HK-2 (cell line): ENCODE data around the gene PPP2R3B.

Experiments
- DNase-seq: peaks from one replicate; pipeline ENCODE4 v3.0.0-alpha.2; 2018; ENCODE audit not compliant: unreplicated experiment

The PPP2R3B gene

DNA sequence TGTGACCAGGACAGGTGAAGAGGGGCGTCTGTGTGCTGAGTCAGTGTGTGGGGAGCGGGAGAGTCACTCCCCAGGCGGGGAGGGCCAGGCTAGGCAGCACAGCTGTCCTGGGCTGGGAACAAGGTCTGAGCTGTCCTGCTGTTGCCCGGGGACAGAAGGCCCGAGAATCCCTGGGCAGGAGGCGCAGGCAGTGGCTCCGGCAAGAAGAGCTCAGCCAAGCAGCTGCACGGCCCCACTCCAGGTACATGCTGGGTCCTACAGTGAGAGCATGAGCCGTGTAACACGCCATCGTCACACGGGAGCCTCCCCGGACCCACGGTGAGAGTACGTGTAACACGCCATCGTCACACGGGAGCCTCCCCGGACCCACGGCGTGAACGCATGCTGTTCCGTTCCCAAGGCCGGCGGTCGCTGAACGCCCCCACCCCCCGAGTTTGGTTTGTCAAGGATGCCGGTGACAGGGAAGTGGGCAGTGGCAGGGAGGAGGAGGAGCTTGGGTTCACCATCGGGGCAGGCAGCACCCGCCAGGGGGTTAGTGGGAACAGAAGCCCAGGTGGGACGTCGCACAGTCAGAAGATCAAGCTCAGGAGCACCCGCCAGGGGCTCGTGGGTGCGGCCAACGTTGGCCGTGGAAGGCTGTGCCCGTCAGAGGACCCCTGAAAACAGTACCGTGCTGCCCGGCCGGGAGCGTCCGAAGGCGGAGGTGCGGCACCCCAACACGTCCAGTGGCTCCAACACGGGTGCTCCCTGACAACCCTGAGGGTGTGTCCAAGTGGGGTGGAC, 15.6 kb downstream of the PPP2R3B start:
- no peak for DNase-seq

DNA sequence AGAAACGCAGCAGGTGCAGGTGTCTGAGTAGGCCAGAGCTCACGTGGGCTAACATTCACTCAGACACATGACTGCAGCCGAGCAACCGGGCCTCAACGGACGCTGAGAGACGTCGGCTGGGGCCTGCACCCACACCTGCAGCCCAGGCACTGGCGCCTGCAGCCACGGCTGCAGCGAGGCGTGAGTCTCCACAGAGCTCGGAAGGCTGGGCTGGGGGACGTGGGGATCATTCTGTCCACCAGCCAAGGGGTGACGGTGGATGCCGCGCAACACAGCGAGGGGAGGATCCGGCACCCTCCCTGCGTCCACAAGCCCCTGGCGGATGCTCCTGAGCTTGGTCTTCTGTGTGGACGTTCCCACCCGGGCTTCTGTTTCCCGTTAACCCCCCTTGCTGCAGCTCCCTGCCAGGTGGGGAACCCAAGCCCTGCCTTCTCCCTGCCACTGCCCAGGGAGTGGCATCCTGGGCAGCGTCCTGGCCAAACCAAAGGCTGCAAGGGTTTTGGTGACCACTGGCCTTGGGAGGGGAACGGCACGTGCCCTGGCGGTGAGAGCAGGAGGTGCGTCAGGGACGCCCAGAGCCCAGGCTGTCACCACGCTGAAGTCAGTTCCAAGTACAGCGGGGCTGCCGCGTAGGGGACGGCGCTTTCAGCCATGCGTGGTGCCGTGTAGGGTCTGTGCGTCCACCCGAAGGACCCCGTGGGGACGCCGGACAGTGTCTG, 16.3 kb downstream of the PPP2R3B start:
- DNase-seq: no peak

DNA sequence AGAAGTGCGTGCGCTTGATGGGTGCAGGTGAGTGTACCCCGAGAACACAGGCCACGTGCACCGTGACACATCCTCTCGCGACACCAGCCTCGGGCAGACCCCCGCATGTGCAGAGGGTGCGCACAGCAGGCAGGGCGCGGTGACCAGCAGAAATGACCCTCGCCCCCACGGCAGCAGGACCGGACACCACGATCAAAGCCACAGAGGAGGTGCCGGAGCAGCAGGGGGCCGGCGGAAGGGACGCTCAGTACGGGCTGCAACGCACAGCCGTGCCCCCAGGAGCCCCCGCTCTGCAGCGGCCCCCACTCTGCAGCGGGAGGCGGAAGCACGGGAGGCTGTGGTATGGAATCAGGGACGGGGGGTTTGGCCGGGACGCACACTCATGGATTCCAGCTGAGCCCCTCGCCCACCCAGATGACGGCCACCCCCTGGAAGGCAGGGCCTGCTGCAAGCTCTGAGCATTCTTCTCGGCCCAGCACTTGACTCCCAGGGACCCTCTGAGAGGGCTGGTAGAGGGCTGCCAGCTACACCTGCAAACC, 17.1 kb downstream of the PPP2R3B start:
- DNase-seq: no peak

DNA sequence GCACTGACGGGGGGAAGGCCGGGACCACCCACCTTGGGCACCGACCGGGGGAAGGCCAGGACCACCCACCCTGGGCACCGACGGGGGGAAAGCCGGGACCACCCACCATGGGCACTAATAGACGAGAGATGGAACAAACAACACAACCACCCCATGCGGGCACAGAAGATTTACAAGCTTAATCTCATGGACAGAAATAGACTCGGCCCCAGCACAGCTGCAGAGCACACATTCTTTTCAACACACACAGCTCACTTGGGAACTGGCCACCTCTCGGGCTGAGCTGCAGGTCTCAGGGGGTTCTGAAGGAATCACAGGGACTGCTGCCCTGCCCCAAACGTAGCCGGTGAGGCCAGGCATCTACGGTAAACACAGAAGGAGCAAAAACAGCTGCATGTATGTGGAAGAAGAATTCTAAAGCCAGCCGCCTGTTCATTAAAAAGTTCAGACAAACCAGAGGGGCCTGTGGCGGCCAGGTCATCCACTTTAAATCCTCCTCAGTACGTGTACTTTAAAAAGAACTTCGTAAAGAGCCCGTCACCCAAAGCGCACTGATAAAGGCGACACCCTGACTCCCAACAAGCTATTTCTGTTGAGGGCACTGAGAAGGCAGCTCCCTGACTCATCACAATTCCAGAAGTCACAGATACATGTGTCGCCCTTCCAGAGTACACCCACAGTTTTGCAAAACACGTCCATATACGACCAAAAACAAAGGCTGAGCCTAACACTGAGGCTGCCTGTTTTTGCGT, 17.7 kb downstream of the PPP2R3B start:
- no peak for DNase-seq

DNA sequence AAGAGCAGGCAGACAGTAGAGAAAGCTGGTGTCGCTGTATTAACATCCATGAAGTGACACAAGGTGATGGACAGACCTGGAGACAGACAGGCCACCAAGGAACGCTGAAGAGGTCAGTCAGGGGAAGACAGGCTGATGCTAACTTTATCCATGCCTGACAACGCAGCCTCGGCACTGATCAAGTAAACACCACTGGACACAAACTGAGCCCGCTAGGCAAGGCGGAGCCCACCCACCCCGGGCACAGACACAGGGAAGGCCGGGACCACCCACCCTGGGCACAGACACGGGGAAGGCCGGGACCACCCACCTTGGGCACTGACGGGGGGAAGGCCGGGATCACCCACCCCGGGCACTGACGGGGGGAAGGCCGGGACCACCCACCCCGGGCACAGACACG, 18.8 kb downstream of the PPP2R3B start:
- DNase-seq: no peak

DNA sequence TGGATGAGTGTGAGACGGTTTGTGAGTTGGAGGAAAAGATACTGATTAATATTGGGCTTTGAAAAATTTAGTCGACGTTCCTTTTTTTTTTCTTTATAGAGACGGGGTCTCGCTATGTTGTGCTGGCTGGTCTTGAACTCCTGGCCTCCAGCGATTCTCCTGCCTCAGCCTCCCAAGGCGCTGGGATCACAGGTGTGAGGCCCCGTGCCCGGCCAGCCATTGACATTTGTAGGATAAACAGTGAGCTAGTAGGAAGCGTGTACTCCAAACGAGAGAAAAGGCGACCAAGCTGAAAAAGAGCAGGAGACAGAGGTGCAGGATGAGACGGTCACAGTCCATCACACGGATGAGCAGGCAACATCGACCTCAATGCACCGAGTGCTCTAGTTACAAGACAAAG, 19.4 kb downstream of the PPP2R3B start:
- no peak for DNase-seq

DNA sequence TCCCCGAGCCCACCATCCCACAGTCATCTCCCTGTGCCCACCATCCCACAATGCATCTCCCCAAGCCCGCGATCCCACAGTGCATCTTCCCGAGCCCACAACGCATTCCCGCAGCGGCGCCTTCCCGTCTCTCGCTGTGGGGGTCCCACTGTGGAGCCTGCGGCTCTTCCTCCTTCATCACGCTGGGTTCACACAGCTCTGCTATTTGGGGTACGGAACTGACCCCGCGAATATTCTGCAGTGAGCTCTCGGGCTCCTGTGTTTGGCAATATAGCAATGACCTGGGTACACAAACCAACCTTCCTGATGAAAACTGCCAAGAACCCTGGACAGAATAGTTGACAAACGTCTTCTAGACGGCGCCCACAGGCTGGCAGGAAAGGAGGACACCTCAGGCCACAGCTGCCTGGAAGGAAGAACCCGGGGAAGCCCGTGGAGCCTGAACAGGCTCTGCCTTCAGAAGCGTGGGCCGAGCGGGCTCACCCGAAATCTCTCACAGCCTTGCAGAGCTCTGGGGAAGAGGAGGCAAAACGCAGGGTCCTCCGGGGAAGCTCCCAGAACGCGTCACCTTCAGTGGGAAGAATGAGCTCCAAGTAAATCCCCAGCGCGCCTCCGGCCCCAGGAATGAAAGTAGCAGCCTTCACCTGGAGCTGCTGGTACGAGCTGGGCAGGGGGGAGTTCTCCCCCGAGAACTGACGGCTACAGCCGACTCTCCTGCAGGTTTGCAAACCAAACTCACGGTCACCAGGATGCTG, 22.9 kb downstream of the PPP2R3B start:
- no peak for DNase-seq

DNA sequence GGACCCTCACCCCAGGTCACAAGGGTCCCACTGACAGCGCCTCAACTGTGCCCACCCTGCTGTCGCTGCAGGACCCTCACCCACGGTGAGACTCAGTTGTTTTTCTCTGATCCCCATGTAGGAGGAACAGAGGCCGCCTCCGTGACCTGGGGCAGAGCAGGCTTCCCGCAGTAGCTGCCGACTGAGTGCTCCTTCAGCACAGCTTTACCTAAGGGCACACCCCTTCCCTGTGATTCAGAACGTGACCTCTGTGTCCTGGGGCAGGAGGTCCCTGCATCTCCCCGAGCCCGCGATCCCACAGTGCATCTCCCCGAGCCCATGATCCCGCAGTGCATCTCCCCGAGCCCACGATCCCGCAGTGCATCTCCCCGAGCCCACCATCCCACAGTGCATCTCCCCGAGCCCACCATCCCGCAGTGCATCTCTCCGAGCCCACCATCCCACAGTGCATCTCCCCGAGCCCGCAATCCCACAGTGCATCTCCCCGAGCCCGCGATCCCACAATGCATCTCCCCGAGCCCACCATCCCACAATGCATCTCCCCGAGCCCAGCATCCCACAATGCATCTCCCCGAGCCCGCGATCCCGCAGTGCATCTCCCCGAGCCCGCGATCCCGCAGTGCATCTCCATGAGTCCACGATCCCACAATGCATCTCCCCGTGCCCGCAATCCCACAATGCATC, 23.6 kb downstream of the PPP2R3B start:
- DNase-seq: no peak

DNA sequence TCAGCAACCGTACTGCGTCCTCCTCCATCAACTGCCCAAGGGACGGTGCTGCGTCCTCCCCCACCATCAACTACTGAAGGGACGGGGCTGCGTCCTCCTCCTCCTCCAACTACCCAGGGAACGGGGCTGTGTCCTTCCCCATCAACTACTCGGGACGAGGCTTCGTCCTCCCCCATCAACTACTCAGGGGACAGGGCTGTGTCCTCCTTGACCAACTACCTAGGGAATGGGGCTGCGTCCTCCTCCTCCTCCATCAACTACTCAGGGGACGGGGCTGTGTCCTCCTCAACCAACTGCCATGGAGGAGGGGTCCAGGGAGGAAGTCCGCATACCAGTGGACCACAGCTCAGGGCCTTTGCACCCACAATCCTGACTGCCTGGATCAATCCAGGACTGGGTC, 24.4 kb downstream of the PPP2R3B start:
- DNase-seq: no peak

DNA sequence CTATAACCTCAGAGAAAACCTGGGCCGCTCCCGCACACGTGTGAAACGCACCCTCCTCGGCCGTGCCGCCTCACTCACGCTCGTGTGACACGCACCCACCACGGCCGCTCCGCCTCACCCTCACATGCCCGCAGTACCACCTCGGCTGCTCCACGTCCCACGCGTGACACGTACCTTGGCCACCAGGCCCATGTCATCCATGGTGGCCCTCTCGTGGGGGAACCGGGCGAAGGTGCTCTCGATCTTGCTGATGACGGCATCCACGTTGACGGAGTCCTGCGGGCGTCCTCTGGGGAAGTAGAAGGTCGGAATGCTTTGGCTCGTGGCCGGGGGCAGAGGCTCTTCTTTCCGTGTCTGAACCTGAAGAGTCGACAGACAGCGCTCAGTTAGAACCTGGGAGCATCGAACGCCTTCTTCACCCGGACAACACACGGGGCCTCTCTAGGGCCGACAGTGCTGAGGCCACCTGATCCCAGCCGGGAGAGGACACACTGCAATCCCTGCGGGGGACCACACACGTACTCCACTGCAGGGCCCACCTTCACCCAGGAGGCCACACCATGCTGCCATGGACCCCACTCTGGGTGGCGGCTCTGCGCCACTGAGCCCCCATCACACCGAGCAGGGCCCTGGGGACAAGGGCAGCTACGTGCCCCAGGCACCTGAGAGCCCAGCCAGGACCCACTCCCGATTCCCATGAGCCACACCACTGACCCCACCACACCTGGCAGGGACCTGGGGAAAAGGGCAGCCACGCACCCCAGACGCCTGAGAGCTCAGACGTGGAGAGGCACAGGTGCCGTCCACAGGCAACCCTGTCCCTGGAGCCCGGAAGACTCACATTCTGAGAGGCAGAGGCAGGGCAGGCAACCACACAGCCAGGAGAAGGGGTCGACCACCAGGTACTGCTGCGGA, 25.2 kb downstream of the PPP2R3B start:
- no peak for DNase-seq

DNA sequence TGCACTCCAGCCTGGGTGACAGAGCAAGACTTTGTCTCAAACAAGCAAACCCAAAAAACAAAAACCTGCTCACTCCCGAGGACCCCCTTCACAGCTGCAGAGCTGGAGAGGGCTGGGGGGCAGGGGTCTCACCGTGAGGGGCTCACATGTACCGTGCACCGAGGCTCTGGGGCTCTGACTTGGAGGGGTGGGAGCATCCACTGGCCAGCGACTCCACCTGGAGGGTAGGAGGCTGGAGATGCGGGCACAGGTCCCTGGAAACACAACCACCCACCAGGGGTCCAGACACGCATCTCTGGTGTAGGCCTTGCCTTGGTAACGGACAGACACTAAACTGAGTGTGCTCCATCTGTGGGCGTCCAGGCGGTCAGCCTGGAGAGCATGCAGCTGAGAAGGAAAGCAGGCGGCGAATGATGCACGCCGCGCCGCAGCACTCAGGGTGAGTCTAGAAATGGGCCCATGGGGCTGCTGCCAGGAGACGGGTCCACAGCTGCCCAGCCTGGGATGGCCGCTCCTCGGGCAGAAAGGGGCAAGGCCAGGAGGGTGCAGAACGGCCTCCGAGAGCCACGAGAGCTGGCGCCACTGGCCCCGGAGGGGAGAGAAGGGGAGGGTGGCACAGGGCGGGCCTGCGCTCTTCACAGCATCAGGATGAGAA, 26.1 kb downstream of the PPP2R3B start:
- no peak for DNase-seq

DNA sequence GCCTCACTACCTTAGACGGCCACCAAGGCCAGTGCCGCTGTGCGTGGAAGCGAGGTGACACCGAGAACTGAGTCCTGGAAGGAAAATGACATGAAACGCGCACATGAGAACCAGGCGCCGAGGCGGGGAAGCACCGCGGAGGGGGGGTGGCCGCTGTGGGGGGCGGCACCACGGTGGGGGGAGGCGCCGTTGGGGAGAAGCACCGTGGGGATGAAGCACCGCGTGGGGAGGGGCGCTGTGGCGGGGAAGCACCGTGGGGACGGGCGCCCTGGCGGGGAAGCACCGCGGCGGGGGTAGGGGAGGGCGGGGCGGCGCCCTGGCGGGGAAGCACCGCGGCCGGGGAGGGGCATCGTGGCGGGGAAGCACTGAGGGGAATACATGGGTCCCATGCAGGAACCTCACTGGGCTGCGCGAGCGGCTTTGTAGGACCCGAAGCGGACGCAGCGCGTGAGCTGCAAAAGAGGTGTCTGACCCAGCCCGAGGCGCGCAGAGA, 28.0 kb downstream of the PPP2R3B start:
- no peak for DNase-seq

DNA sequence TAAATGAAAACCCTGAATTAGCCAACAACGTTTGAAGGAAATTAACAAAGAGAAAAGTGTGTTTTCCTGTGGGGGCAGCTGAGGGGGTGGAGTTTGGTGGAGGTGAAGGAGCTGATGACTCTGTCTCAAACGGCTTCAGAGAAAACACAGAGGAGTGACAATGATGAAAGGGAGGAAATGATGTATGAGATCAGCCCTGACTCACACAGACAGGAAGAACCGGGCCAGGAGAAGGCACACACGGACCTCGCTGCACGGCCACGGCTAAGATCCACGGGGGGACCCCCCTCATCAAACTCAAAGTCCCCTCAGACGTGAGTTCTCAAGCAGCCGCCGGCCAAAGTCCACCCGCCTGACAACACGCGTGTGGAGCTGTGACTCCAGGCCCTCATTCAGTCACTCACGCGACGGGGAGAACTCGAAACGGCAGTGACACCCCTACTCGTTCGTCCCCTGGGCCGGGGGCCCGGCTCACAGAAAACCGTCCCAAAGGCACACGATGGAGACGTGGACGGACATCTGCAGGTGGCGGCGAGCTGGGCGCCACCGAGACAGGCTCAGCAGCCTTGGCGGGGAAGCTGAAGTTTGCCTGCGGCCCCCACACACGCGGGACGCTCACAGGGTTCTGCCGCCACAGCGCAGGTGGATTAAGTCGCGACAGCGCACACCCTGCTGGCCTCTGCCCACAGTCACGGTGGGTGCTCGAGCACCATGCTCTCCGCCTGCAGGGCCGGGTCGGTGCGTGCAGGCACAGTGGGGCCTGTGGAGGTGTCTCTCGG, 28.8 kb downstream of the PPP2R3B start:
- peak; percentile 4 for DNase-seq

DNA sequence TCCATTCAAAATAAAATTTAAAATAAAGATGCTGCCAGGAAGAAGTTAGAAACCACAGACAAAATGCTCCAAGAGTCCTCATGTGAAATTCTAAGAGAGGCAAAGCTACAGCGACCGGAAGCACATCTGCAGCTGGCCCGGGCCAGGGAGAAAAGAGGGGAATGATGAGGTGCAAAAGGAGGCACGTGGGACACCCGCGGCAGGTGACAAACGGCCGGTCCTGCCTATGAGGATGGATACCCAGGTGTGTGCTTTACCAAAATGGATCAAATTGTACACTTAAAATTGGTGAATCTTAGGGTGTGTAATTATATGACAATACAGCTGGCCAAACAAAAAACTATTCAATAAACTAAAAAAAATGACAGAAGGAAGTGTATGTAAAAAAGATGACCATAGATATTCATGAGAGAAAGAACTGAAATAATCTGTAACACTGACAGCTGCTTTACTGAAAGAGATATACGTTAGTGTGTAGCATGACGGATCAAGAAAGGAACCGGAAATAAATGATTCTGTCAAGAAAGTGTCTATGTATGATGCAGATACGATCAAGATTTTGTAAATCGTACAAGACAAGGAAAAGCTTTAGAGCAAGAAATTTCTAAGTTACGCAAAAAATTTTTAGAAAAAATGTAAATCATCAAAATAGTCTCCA, 29.5 kb downstream of the PPP2R3B start:
- no peak for DNase-seq

DNA sequence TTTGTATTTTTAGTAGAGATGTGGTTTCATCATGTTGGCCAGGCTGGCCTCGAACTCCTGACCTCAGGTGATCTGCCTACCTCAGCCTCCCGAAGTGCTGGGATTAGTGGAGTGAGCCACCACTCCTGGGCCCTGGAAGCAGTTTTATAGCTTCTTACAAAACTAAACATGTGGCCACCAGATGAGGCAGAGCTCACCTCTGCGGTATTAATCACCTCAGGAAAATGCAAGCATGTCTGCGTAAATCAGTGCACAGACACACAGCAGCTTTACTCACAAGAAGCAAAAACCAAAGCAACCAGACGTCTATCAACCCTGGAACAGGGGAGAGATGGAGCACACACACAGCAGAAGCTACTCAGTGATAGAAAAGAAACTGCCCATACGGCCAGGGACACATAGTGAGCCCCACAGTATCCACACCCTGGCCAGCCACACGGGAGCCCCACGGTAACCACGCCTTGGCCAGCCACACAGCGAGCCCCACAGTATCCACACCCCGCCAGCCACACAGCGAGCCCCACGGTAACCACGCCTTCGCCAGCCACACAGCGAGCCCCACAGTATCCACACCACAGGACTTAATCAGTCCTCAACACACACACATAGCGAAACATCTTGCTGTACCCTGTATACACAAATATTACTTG, 30.2 kb downstream of the PPP2R3B start:
- no peak for DNase-seq

DNA sequence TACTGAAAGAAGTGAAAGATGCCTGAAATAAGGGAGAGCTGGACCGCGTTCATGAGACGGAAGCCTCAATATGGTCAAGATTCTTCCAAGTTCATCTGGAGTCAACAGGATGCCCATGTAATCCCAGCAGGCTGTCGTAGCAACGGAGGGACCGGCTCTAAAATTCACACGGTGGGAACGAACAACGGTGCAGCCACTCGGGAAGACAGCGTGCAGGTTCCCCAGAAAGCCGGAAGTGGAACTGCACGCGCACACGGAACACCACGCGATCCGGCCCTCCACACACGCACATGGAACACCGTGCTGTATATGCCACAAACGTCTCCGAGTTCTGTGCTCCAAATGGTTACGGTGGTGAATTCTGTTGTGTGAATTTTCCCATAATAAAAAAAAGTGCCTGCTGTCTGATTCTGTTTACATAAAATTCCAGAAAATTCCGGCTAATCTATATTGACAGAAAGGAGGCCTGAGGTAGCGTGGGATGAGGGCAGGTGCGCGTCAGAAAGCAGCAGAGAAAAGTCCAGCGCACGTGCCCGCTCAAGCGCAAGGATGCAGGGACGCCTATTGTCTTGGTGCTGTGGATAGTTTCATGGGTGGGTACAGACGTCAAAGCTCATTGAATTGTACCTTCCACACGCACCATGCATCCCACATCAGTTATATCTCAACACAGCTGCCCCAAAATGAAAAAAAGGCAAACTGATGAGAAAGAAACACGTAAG, 31.2 kb downstream of the PPP2R3B start:
- no peak for DNase-seq
